Right lobe of liver (tissue), 4 donors: ENCODE measurements around the gene OR1D2.

Experiments
- CTCF ChIP-seq, 4 donors: fragments of 200-600 bp in 3 of 4; fragments of 450-650 bp in 1 of 4; IDR thresholded peaks; one replicate each; pipeline versions ENCODE4 v1.5.1 to v1.8.0; 2016 to 2022; ENCODE audit warnings: antibody characterized with exemption in 4 of 4, mild to moderate bottlenecking in 2 of 4
- POLR2A ChIP-seq: fragments of 450-650 bp; IDR thresholded peaks from one replicate; pipeline ENCODE4 v1.6.1; 2017; ENCODE audit warnings: antibody characterized with exemption, mild to moderate bottlenecking
- donor health status: DM: no; HTN: no; CAD: no.
- donor health status: DM: no; HTN: no; CAD: no.
- donor health status: DM: no; HTN: yes; CAD: no.

GRCh38 chr17:3048727-3049471 lies 55.3 kb downstream of the OR1D2 start:
- TF ChIP-seq CTCF (IDR thresholded peaks at IDR 0.05) (peak; percentile 71 to 90 (median 82)), POLR2A (no peak)
